ENCODE data around the gene FAIM2.
A peak's percentile ranks its signal among the peaks of the same experiment; 100 is the strongest.
"Not testable (repeated sequence)": the region's sequence is repeated elsewhere in the genome, so short reads cannot be mapped to it uniquely, and the experiment has no call there.

Gene FAIM2

GRCh38 chr12:49866859-49867569 is 36.7 kb downstream of the FAIM2 start:
- DNase-seq (ENCODE audit: low read depth in 2 of 2, low spot score in 1 of 2), result peak; percentile 44 to 51

GRCh38 chr12:49865782-49866135 is 37.9 kb downstream of the FAIM2 start:
- DNase-seq (ENCODE audit: low read depth in 2 of 2, low spot score in 1 of 2), result no peak

GRCh38 chr12:49865109-49865781 is 38.5 kb downstream of the FAIM2 start:
- DNase-seq (ENCODE audit: low read depth in 2 of 2, low spot score in 1 of 2), result no peak

GRCh38 chr12:49864798-49865090 is 39.0 kb downstream of the FAIM2 start:
- DNase-seq (ENCODE audit: low read depth in 2 of 2, low spot score in 1 of 2), result no peak

GRCh38 chr12:49863946-49864797 is 39.5 kb downstream of the FAIM2 start:
- DNase-seq (ENCODE audit: low read depth in 2 of 2, low spot score in 1 of 2), result no peak

GRCh38 chr12:49860921-49861320 is 42.8 kb downstream of the FAIM2 start:
- DNase-seq (ENCODE audit: low read depth in 2 of 2, low spot score in 1 of 2), result not testable (repeated sequence)

- not testable (repeated sequence) for DNase-seq (ENCODE audit: low read depth in 2 of 2, low spot score in 1 of 2)
Observed at GRCh38 chr12:49855890-49856289, 47.8 kb downstream of the FAIM2 start.

- DNase-seq (ENCODE audit: low read depth in 2 of 2, low spot score in 1 of 2), result no peak
Observed at GRCh38 chr12:49854976-49855375, 48.7 kb downstream of the FAIM2 start.

GRCh38 chr12:49853671-49854070 is 50.0 kb downstream of the FAIM2 start:
- DNase-seq (ENCODE audit: low read depth in 2 of 2, low spot score in 1 of 2), result no peak

GRCh38 chr12:49847161-49847560 is 56.5 kb downstream of the FAIM2 start:
- no peak for DNase-seq (ENCODE audit: low read depth in 2 of 2, low spot score in 1 of 2)

- DNase-seq (ENCODE audit: low read depth in 2 of 2, low spot score in 1 of 2), result no peak
Observed at GRCh38 chr12:49846032-49846431, 57.7 kb downstream of the FAIM2 start.

GRCh38 chr12:49843876-49844437 is 59.7 kb downstream of the FAIM2 start:
- no peak for DNase-seq (ENCODE audit: low read depth in 2 of 2, low spot score in 1 of 2)

GRCh38 chr12:49843411-49843810 is 60.3 kb downstream of the FAIM2 start:
- DNase-seq (ENCODE audit: low read depth in 2 of 2, low spot score in 1 of 2), result no peak

GRCh38 chr12:49842519-49843352 is 61.0 kb downstream of the FAIM2 start, which contains the start of gene BCDIN3D:
Gene BCDIN3D (minus strand): TSS chr12:49843106. CDS start chr12:49843087, 19 bp downstream.
- DNase-seq (ENCODE audit: low read depth in 2 of 2, low spot score in 1 of 2), result peak; percentile 82 to 84

- no peak for DNase-seq (ENCODE audit: low read depth in 2 of 2, low spot score in 1 of 2)
Observed at GRCh38 chr12:49838973-49839633, 64.6 kb downstream of the FAIM2 start.

- no peak for DNase-seq (ENCODE audit: low read depth in 2 of 2, low spot score in 1 of 2)
Observed at GRCh38 chr12:49832836-49833421, 70.8 kb downstream of the FAIM2 start.

GRCh38 chr12:49831717-49832116 is 72.0 kb downstream of the FAIM2 start:
- no peak for DNase-seq (ENCODE audit: low read depth in 2 of 2, low spot score in 1 of 2)

- DNase-seq (ENCODE audit: low read depth in 2 of 2, low spot score in 1 of 2), result peak; percentile 85 to 89
Observed at GRCh38 chr12:49828133-49829091, 75.3 kb downstream of the FAIM2 start, which contains the start of gene NCKAP5L. Gene NCKAP5L (minus strand): TSS chr12:49828413. CDS start chr12:49804044, 24,369 bp downstream.
